K562 (cell line): Measurements from ENCODE around the gene SLC25A17. TPM values are rescaled to one million over a fixed set of nuclear protein-coding genes. Genes with fewer than 3 reads are reported as not detected.

Source experiments
- ATAC-seq: fragments of 200-7000 bp; cut with Tn5 transposase; 3 replicates; pipeline ENCODE4 v1.9.1; 2020; ENCODE audit warnings: moderate library complexity
- BruUV-seq: library from RNA; stranded (reverse); fragments of 400-500 nt; replicated peaks from 2 replicates; lab custom pipeline; 2021; lab: Mats Ljungman, UMichigan
- CTCF ChIA-PET: fragments of 300-600 bp; formaldehyde crosslinking; extraction: SDS; loops from one replicate; lab custom pipeline; 2021; ENCODE audit warnings: low intra/inter-chr PET ratio; lab: Yijun Ruan, JAX
- POLR2A ChIA-PET: fragments of 300-600, 350-650 bp; sonication (Branson Sonifier 250); formaldehyde crosslinking; extraction: SDS; loops from one replicate; lab custom pipeline; 2021; ENCODE audit warnings: antibody characterized with exemption, inconsistent platforms; lab: Yijun Ruan, JAX
- DNase-seq, 4 experiments: peaks; one replicate each; pipeline versions ENCODE4 v3.0.0 to v3.0.0-alpha.2; 2011 to 2018; ENCODE audit warnings: low spot score in 3 of 4, mixed read lengths in 3 of 4; ENCODE audit errors: extremely low read depth in 1 of 4
- FAIRE-seq: peaks from 2 replicates; lab custom pipeline; 2011; peaks lifted over from hg19 to GRCh38; lab: Jason Lieb, UNC
- H2AFZ ChIP-seq: 2 replicates; pipeline ENCODE4 v1.6.0; 2011; ENCODE audit warnings: low read depth, low read length, control low read depth, inconsistent platforms
- H3K27ac ChIP-seq: fragments of 200-600 bp; 3 replicates; pipeline ENCODE4 v1.8.0; 2011; ENCODE audit warnings: low read depth, mild to moderate bottlenecking, control low read depth, inconsistent platforms, low read length, moderate library complexity, mixed read lengths; ENCODE audit errors: extremely low read depth
- H3K27me3 ChIP-seq, 2 experiments: fragments of 300-600 bp in 1 of 2; 2 replicates in 1 of 2; 3 replicates in 1 of 2; pipeline versions ENCODE4 v1.6.0 to v1.8.0; 2011; ENCODE audit warnings: inconsistent platforms in 2 of 2, low read length in 2 of 2, mild to moderate bottlenecking in 1 of 2, mixed read lengths in 1 of 2, moderate library complexity in 1 of 2; ENCODE audit not compliant: control insufficient read depth in 2 of 2, insufficient read depth in 2 of 2
- H3K36me3 ChIP-seq: fragments of 300-600 bp; 3 replicates; pipeline ENCODE4 v1.8.0; 2011; ENCODE audit warnings: mild to moderate bottlenecking, low read length, inconsistent platforms; ENCODE audit not compliant: control insufficient read depth, insufficient read depth
- H3K4me1 ChIP-seq, 2 experiments: fragments of 200-600 bp in 1 of 2; replicated peaks in 1 of 2; 2 replicates in 1 of 2; 3 replicates in 1 of 2; pipeline versions ENCODE4 v1.5.1 to v1.8.0; 2011; ENCODE audit warnings: inconsistent platforms in 2 of 2, low read length in 2 of 2, mild to moderate bottlenecking in 1 of 2, mixed read lengths in 1 of 2, moderate library complexity in 1 of 2; ENCODE audit not compliant: control insufficient read depth in 2 of 2, insufficient read depth in 2 of 2
- H3K4me2 ChIP-seq: 2 replicates; pipeline ENCODE4 v1.6.1; 2011; ENCODE audit warnings: low read length, control low read depth, inconsistent platforms, mixed read lengths; ENCODE audit not compliant: insufficient read depth
- H3K4me3 ChIP-seq: fragments of 200-600 bp; sonication (generic), shearing (Covaris generic); 2 replicates; pipeline ENCODE4 v1.5.1; 2016; ENCODE audit warnings: control low read depth, inconsistent platforms
- H3K79me2 ChIP-seq: fragments of 200-600 bp; 3 replicates; pipeline ENCODE4 v1.8.0; 2011; ENCODE audit warnings: low read length, inconsistent platforms; ENCODE audit not compliant: control insufficient read depth, insufficient read depth
- H3K9ac ChIP-seq, 2 experiments: 2 replicates each; pipeline versions ENCODE4 v1.6.0 to v1.6.1; 2011; ENCODE audit warnings: low read depth in 2 of 2, low read length in 2 of 2, control low read depth in 1 of 2, inconsistent platforms in 1 of 2, mild to moderate bottlenecking in 1 of 2, mixed read lengths in 1 of 2; ENCODE audit not compliant: insufficient read depth in 1 of 2
- H3K9me1 ChIP-seq: one replicate; pipeline ENCODE4 v1.6.0; 2011; ENCODE audit warnings: inconsistent platforms, mild to moderate bottlenecking, low read length, moderate library complexity; ENCODE audit not compliant: control insufficient read depth, insufficient read depth
- H3K9me3 ChIP-seq: replicated peaks from 2 replicates; pipeline ENCODE4 v1.5.1; 2011; ENCODE audit warnings: low read depth, low read length, inconsistent platforms; ENCODE audit not compliant: control insufficient read depth, insufficient read depth
- H4K20me1 ChIP-seq: replicated peaks from 2 replicates; pipeline ENCODE4 v1.6.1; 2011; ENCODE audit warnings: low read length, inconsistent platforms, mixed read lengths; ENCODE audit not compliant: control insufficient read depth, insufficient read depth
- C11orf30 ChIP-seq: fragments of 450-650 bp; IDR thresholded peaks from 2 replicates; pipeline ENCODE4 v1.6.1; 2016; ENCODE audit warnings: low read depth, mild to moderate bottlenecking
- HNRNPH1 ChIP-seq: fragments of 200-400 bp; formaldehyde crosslinking; optimal IDR thresholded peaks from 2 replicates; pipeline ENCODE3; 2017; ENCODE audit warnings: low read depth, mild to moderate bottlenecking, low read length, moderate library complexity
- L3MBTL2 ChIP-seq: fragments of 450-650 bp; IDR thresholded peaks from 2 replicates; pipeline ENCODE4 v1.6.1; 2016; ENCODE audit warnings: mild to moderate bottlenecking, moderate library complexity
- MAFF ChIP-seq: IDR thresholded peaks from 2 replicates; pipeline ENCODE4 v1.6.1; 2012; ENCODE audit warnings: low read length, improper control_type of control experiment
- MAFG ChIP-seq: fragments of 450-650 bp; conservative IDR thresholded peaks from 2 replicates; pipeline ENCODE4 v1.6.1; 2016; ENCODE audit warnings: missing genetic modification characterization, missing compliant biosample characterization
- MAFK ChIP-seq: IDR thresholded peaks from 2 replicates; pipeline ENCODE4 v1.6.1; 2011; ENCODE audit warnings: low read length, improper control_type of control experiment
- TRIM28 ChIP-seq: fragments of 450-650 bp; IDR thresholded peaks from 2 replicates; pipeline ENCODE4 v1.6.1; 2017
- ZNF316 ChIP-seq: fragments of 450-650 bp; IDR thresholded peaks from 2 replicates; pipeline ENCODE4 v1.6.1; 2016
- WGBS: fragments of 100-300 bp; shearing (Covaris generic); methylation state at CpG from one replicate; pipeline ENCODE4 v1.1.6; 2016; ENCODE audit warnings: low coverage, mixed read lengths; ENCODE audit not compliant: insufficient coverage; ENCODE audit errors: missing lambda C conversion rate; 5-methylcytosine and 5-hydroxymethylcytosine counted together
- in situ Hi-C: fragments of 300-500 bp; cut with MboI; formaldehyde crosslinking; loops from 4 replicates; pipeline ENCODE4 v1.15.0; 2018; ENCODE audit warnings: inconsistent platforms, mixed read lengths
- intact Hi-C: fragments of 100-400 bp; cut with micrococcal nuclease; formaldehyde crosslinking; loops from 2 replicates; pipeline ENCODE4 v1.14.2; 2022
- polyA plus RNA-seq, 8 experiments: library from polyadenylated mRNA; depleted of rRNA in 4 of 8; stranded (reverse) in 5 of 8; unstranded in 3 of 8; fragments of >200 nt; fragmentation: Nextera tagmentation in 2 of 8; fragmentation: Illumina TruSeq in 1 of 8; extraction: Ambion mirVana in 2 of 8; extraction: Trizol in 1 of 8; gene quantifications; 2 replicates each; pipeline versions ENCODE4 v1.2.1 to v1.2.3, GENCODE V29; 2011 to 2014; ENCODE audit warnings: inconsistent platforms in 1 of 8, missing spikeins in 1 of 8
- total RNA-seq, 7 experiments: library from RNA; depleted of rRNA in 6 of 7; stranded (reverse); fragments of >200 nt in 6 of 7; fragmentation: Illumina TruSeq in 2 of 7; extraction: Trizol in 2 of 7; gene quantifications; 2 replicates each; pipeline versions ENCODE4 v1.2.1 to v1.2.3, GENCODE V29; 2011 to 2021; ENCODE audit warnings: low replicate concordance in 1 of 7
- TF ChIP-seq, protein P1 (sequence below): fragments of 150-350 bp; conservative IDR thresholded peaks from 2 replicates; pipeline ENCODE4 v1.6.1; 2014; ENCODE audit warnings: low read length
- TF ChIP-seq, protein P2 (sequence below): fragments of 450-650 bp; formaldehyde crosslinking; conservative IDR thresholded peaks from 2 replicates; pipeline ENCODE4 v1.4.0; 2022; ENCODE audit warnings: mild to moderate bottlenecking, missing genetic modification characterization

The SLC25A17 gene
- total and polyA plus RNA-seq, 9 of the 15 experiments (the other 6 are each of a cell fraction or from before 2014, with no cell fraction given): 32.6 to 136 (median 56.2) TPM

DNA sequence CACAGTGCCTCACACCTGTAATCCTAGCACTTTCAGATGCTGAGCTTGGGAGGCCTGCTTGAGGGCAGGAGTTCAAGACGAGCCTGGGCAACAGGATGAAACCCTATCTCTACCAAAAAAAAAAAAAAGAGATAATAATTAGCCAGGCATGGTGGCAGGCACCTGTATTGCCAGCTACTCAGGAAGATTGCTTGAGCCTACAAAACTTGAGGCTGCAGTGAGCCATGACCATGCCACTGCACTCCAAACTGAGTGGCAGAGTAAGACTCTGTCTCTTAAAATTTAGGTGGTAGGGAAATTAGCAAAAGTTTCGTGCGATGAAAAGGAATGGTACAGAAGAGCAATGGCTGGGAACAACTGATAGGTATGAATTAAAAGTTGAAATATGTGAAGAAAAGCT lies 19.3 kb upstream of the SLC25A17 start (continued):
- TF ChIP-seq, protein P1, sequence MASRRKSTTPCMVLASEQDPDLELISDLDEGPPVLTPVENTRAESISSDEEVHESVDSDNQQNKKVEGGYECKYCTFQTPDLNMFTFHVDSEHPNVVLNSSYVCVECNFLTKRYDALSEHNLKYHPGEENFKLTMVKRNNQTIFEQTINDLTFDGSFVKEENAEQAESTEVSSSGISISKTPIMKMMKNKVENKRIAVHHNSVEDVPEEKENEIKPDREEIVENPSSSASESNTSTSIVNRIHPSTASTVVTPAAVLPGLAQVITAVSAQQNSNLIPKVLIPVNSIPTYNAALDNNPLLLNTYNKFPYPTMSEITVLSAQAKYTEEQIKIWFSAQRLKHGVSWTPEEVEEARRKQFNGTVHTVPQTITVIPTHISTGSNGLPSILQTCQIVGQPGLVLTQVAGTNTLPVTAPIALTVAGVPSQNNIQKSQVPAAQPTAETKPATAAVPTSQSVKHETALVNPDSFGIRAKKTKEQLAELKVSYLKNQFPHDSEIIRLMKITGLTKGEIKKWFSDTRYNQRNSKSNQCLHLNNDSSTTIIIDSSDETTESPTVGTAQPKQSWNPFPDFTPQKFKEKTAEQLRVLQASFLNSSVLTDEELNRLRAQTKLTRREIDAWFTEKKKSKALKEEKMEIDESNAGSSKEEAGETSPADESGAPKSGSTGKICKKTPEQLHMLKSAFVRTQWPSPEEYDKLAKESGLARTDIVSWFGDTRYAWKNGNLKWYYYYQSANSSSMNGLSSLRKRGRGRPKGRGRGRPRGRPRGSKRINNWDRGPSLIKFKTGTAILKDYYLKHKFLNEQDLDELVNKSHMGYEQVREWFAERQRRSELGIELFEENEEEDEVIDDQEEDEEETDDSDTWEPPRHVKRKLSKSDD: no peak
- TF ChIP-seq, protein P2, sequence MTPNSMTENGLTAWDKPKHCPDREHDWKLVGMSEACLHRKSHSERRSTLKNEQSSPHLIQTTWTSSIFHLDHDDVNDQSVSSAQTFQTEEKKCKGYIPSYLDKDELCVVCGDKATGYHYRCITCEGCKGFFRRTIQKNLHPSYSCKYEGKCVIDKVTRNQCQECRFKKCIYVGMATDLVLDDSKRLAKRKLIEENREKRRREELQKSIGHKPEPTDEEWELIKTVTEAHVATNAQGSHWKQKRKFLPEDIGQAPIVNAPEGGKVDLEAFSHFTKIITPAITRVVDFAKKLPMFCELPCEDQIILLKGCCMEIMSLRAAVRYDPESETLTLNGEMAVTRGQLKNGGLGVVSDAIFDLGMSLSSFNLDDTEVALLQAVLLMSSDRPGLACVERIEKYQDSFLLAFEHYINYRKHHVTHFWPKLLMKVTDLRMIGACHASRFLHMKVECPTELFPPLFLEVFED (CRISPR knock-in tag): no peak
- no peak for TF ChIP-seq L3MBTL2
- TF ChIP-seq HNRNPH1: no peak

DNA sequence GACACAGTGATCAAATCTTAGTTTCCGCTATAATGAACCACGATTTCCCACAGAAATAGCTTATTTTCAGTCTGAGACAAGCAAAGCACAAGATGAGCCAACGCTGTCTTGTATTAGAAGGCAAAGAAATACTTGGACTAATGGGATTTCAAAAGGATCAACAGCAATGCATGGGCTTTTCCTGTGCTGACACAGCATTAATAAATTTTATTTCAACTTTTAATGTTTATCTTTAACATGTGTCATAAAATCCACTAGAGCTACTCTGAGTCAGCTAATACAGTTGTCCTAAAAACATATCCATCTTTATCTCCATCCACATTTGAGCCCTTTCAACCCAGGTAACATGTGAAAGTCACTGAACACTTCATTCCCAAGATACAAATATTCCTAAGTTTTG lies 15.5 kb upstream of the SLC25A17 start:
- Histone ChIP-seq H3K9ac (no peak overlapping the region), H3K4me2 (no peak overlapping the region), H3K4me1 (no peaks in the 10 kb centered on the region), H4K20me1 (0 out of 2 replicates have a peak, but pooled peaks cover 2% of the 10 kb centered on the region), H3K9me1 (no peaks in the 10 kb centered on the region), H3K9me3 (no peaks in the 10 kb centered on the region), H2AFZ (no peak overlapping the region), H3K4me3 (no peak overlapping the region), H3K27ac (no peak overlapping the region), H3K27me3 (no peaks in the 10 kb centered on the region), H3K79me2 (peaks cover 21% of the 10 kb centered on the region; the same call in 2 of the 3 replicates), H3K36me3 (peaks cover 90% of the 10 kb centered on the region)
- no peak for FAIRE-seq
- TF ChIP-seq MAFK: peak; percentile 28; the same call in 1 of the 2 replicates
- TF ChIP-seq ZNF316: peak; percentile 70
- TF ChIP-seq MAFF: peak; percentile 41
- peak; percentile 35 for TF ChIP-seq MAFG (tag)
- TF ChIP-seq, protein P1: no peak
- no peak for TF ChIP-seq TRIM28
- TF ChIP-seq C11orf30: peak; percentile 59; the same call in 1 of the 2 replicates
- ChIA-PET CTCF (no interaction called here), POLR2A (interaction anchor here (1.0 kb wide), 1 partner anchor 10 kb away, joined by 3 read pairs; no protein-coding TSS in a partner anchor)
- ATAC-seq: no peak
- BruUV-seq: no TSS peak
- intact Hi-C loops (no loop called here), in situ Hi-C loops (no loop called here)
- 100% methylated on average over 3 of the region's 3 CpGs for WGBS
- no peak for DNase-seq
